HTERT RPE-1 (cell line): ENCODE measurements around the gene TRMT44.
"Not testable (repeated sequence)": the region's sequence is repeated elsewhere in the genome, so short reads cannot be mapped to it uniquely, and the experiment has no call there.

Experiments used
- in situ Hi-C: fragments of 300-500 bp; cut with MboI; formaldehyde crosslinking; loops from 4 replicates; pipeline ENCODE4 v1.14.3; 2020; ENCODE audit warnings: low sequenced_read_pairs

Gene TRMT44

DNA sequence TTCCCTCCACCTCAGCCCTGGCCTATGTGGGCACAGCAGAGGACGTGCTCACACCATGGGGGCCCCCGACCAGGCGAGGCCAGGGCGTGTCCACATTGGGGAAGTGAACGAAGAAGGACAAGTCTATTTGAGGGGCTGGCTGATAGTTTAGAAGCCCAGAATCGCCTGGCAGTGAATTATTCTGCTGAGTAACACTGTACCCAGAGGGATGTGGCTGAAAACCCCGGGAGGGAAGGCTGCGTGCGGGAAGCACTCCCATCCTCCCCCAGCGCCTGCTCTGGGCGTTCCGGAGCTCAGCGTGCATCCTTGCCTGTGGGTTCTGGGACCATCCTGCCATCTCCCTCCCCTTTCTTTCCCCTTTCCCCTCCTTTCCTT is 66.6 kb downstream of the TRMT44 start:
- in situ Hi-C loops: no loop called here

DNA sequence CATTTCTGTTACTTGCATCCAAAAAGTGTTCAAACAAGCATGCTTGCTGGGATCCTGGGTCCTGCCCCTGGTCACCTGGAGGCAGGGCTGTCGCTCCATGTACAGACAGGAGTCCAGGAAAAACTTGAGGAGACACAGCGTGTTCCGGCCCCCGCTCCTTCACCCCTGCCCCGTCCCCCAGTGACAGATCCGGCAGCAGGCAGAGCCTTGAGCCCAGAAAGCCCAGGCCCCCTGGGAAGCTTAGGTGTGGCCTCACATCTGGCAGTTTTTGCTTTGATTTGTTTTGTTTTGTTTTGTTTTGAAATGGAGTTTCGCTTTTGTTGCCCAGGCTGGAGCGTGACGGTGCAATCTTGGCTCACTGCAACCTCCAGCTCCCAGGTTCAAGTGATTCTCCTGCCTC is 67.0 kb downstream of the TRMT44 start:
- in situ Hi-C loops: no loop called here

DNA sequence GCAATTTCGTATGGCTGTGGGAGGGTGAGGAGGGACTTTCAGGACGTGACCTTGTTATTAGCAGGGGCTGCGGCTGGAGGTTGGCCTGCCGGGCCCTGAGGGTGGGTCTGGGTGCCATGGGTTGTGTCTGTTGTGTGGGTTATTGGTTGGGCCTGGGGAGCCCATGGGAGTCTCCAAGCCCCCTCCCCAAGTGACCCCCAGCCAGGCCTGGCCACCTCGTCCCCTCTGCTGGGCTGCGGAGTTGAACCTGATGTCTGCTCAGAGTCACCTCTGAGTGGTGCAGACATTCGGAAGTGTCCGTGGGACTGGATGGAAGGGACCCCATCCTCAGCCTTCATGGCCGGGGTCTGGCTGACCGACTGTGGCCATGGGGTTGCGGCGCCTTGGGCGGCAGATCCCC is 67.7 kb downstream of the TRMT44 start:
- in situ Hi-C loops: no loop called here

DNA sequence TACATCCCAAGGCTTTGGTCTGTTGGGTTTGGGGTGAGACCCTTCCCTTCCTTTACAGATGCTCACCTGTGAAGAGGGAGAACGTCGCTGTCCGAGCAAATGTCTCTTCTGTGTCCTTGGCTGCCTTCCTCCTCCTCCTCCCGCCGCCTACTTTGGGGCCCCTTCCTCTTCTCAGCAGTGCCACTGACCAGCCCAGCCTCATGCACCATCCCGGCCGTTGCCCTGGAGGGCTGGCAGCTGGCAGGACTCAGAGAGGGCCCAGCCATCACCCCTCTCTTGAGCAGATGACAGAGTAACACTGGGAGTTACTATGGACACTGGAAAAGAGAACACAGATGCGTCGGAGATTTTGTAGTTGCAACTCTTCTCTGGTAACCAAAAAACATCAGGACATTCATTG is 68.2 kb downstream of the TRMT44 start:
- in situ Hi-C loops: no loop called here

DNA sequence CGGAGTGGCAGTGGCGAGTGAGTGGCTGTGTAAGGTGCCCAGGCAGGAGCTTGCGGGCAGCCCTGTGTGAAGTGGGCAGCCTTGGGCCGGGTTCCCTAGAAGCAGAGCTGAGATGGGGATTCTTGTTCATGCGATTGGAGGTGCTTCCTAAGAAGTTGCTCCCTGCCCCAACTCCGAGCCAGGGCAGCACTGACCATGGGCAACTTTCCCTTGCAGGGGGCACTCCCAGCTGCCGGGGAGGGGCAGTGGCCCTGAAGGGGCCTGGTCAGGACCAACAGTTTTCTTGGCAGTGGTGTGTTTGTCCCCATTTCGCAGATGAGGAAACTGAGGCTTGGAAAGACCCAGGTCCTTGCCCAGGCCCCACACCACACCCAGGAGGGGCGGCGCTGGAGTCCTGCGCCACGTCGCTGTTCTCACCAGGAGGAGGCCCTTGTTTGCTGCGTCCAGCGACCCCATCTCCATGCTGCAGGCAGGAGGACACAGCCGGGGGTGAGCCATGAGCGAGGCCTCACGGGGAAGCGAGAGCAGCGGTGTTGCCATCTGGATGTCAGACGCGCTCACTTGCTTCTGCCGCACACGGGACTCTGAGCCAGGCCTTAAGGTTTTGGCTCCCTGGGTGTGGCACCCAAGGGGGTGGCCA is 68.9 kb downstream of the TRMT44 start:
- in situ Hi-C loops: no loop called here

DNA sequence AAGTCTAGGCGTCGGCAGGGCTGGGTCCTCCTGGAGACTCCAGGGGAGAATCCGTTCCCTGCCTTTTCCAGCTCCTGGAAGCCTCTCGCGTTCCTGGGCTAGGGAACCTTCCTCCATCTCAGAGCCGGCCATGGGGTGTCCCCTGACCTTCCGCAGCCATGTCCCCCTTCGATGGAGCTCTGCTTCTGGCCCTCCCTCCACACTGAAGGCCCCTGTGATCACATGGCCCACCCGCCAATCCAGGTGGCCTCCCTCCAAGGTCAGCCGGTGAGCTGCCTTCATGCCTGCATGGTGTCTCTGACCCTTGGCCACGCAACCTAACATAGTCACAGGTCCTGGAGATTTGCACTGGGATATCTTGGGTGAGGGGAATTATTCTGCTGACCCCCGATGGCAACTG is 69.6 kb downstream of the TRMT44 start:
- in situ Hi-C loops: no loop called here

DNA sequence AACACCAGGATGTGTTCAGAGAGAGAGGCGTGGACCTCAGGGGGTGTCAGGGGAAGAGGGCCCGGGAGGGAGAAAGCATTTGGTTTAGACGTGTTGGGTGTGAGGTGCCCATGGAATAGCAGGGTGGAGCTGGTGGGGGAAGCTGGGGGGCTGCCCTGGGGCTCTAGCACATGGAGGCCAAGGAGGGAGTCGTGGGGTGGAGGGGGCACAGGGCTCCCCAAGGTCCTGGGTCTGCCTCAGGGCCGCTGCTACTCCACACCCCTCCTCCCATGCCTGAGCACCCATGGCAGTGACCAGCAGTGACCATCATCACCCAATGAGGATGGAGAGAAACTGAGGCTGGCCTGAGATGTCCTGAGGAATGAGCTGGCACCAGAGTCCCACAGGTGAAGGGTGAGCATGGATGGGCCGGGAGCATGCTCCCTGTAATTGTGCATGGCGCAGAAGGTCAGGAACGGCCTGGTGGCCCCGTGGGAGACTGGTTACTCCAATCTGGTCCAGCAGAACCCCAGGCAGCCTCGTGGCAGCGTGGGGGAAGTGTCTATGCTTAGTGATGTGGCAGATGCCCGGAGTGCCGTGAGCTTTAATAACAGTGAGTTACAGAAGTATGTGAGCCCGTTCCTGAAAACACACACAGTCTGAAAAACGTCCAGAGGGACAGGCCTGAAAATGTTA is 70.2 kb downstream of the TRMT44 start:
- in situ Hi-C loops: no loop called here

DNA sequence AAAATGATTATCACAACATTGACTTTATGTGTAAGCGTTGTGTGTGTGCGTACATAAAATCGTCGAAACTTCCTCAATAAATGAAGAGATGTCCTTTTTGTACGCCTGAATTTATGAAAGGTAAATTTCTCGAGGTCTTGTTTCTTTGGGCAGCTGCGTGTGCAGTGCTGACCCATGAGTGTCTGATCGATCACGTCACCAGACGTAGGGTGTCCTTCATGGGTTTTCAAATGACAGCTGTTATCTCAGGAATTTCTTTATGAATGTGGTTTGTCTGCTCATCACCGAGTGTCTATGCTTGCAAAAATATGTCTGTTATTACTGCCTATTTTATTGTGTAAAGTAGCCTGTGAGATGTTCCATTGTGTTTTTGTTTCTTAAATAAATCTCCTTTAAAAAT is 71.9 kb downstream of the TRMT44 start:
- in situ Hi-C loops: no loop called here

DNA sequence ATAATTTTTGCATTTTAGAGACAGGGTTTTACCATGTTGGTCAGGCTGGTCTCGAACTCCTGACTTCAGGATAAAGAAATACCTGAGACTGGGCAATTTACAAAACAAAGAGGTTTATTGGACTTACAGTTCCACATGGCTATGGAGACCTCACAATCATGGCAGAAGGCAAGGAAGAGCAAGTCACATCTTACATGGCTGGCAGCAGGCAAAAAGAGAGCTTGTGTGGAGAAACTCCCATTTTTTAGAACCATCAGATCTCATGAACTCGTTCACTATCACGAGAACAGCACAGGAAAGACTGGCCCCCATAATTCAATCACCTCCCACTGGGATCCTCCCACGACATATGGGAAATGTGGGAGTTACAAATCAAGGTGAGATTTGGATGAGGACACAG is 72.5 kb downstream of the TRMT44 start:
- in situ Hi-C loops: not testable (repeated sequence)

DNA sequence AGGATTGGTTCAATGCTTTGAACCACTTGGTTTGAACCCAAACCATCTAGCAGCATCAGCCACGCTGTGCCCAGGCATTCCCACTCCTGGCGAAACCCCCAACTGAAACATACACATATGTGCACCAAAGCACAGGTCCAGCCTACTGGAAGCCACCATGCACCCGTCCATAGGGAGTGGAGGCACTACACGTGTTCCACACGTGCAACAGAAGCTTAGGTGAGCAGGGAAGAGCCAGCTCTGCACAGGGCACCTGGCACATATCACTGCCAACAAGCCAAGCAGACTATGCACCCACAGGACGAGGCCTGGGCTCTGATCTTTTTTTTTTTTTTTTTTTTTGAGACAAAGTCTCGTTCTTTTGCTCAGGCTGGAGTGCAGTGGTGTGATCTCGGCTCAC is 73.4 kb downstream of the TRMT44 start:
- in situ Hi-C loops: no loop called here

DNA sequence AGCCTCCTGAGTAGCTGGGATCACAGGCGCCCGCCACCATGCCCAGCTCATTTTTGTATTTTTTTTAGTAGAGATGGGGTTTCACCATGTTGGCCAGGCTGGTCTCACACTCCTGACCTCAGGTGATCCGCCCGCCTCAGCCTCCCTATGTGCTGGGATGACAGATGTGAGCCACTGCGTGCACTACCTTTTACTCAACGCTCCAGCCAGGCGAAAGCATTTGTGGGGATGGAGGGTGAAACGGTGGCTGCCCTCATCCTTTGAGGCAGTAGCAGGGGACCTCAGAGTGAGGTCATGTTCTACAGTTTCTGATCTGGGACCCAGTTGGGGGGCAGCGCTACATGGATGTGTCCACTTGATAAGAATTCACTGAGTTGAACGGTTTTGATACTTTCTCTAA is 73.8 kb downstream of the TRMT44 start:
- in situ Hi-C loops: no loop called here

DNA sequence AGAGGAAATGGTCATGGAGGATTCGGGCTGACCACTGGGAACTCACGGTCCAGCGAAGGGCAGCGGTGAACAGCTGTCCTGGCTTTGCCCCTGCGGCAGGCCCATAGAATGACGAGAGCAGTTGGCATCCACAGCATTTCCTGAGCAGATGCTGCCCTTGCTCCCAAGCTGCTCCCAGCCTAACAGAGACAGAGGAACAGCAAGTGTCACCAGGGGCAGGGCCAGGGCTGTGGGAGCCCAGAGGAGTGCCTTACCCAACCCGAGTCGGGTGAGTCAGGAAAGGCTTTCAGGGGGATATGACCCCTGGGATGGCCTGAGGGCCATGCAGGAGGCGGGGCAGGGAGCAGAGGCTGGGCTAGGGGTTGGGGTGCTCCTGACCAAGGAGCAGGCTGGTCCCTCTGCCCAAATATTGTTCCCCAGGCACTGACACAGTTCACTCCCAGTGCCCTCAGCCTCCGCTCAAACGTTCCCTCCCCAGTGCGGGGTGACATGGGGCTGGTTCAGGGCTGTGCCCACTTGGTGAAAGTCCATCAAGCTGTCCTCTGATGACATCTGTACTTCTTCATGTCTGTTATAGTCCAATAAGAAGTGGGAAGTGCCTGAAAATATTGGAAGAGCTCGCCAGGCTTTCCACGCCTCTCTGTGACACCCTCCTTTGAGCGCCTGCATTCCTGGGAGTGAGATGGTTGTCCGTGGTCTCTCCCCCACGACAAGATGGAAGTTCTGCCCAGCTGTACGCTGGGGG is 74.9 kb downstream of the TRMT44 start:
- in situ Hi-C loops: no loop called here

DNA sequence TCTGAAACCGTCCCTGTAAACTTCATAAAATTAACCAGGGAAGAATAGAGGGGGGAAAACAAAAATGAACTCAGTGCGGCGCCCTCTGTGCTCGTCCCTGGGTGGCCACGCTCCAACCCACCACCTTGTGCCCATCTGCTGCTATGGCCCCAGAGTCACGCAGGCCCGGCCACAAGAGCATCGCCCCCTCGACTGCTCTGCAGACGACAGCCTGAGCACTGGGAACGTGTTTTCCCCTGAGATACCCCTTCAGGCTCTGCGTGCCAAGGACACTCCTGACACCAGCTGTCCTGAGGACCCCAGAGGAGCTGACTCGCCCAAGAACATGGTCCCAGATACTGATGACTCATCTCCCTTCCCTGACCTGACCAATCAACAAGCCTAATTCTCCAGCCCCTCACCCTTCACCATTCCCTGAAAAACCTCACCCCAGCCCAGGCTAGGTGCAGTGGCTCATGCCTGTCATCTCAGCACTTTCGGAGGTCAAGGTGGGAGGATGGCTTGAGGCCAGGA is 75.5 kb downstream of the TRMT44 start:
- in situ Hi-C loops: no loop called here

DNA sequence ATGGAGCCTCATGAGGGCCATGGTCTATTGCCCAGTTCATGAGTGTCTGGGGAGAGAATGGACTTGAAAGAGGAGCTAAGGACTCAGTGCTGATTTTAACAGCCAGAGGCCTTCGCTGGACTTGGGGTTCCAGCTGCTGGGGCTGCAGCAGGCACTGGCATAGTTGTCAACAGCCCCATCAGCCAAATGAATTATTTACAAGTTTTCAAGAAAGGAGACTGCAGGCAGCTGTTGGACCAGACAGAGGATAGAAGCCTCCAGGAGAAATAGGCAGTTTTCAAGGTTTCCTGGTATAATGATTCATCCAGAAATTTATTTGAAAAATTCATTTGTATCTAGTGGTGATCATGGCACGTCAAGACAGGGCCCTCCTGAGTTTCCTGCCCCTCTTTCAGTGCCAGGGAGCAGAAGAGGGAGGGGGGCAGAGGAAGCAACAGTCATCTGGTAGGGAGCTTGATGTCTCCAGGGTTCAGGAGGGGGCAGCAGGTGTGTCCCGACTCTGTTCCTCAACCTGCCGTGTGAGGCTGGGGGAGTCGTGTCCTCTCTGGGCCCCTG is 76.5 kb downstream of the TRMT44 start:
- in situ Hi-C loops: no loop called here

DNA sequence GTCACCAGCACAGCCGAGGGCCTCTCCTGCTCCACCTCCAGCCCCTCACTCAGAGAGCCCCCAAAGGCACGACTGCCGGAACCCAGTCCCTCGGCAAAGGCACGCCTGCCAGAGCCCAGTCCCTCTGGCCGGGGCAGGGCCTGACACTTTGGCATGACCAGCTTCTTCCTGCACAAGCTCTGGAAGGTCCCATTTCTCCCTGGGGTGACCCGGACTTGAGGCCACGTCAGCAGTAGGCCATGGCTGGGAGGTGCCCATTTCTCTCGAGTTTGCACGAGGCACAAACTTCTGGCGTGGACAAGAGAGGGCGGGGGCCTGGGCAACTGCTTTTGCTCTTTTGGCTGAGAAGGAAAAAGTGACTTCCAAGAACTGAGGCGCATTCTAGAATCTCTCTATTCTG is 77.4 kb downstream of the TRMT44 start:
- in situ Hi-C loops: no loop called here

DNA sequence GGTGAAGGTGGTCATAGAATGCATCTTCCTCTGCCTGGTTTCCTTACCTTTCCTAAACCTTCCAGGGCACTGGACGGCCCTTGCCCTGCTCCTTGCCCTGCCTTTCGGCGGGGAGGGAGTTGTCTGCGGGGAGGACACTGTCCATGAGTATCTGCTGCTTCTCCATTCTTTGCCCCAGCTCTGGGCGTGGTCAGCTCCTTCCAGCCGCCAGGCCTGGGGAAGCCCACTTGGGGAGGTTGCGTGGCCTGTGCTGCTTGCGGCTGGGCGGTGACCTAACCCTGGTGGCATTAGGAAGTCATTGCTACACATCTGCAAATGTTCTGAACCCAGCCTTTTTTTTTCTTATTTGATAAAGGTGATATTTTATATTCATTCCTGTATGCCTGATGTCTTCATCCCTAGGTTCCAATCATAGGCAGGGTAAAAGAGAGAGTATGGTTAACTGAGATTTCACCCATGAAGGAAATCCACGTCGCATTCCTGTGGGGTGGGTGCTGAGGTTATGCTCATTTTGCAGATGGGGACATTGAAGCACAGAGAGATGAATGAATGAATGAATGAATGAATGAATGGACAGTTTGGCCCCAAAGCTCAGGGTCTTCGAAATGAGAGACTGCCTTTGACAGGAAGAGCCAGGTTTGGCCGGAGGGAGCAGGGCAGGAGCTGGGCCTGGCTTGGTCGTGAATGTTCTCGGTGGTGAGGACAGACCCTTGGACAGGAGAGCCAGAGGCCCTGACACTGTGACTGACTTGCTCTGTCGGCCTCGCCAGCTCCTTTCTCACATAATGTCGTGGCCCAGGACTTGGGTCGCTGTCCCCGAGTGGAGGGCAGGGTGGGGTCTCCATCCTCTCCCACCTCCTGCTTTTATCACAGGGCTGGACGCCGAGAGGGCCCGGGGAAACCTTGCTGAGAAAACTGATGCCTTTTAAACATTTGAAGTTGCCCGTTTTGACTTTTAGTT is 81.9 kb downstream of the TRMT44 start:
- in situ Hi-C loops: no loop called here

DNA sequence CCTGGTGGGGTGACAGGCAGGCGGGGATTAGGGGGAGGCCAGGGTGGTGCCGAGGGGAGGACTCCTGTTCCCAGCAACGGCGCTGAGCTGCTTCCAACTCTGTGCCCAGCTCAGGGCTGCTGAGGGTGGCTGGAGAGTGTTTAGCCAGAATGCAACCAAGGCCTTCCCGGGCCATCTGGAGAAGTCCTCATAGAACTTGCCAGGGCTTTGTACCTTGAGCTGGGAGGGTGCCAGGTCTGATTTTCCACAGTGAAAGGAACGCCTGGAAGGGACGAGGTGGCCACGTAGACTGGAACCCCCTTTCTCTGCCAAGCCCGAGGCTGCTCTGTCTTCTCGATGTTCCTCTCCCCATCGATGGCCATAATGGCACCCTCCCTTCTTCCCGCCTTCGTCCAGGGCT is 82.6 kb downstream of the TRMT44 start:
- in situ Hi-C loops: no loop called here

DNA sequence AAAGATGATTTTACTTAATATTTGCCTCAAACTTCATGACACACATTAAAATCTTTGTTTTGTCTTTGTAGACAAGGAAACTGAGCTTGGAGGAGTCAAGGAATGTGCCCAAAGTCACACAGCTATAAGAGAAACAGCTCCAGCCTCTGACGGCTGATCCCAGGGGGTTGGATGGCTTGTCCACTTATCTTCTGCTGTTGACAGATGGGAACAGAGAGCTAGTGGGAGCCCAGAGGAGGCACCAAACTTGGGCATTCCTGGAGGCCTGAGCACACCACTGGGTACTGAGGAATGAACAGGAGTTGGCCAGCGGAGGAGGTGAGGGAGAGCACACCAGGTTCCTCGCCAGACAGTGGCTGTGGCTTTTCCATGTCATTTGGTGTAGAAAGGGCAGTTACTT is 83.2 kb downstream of the TRMT44 start:
- in situ Hi-C loops: no loop called here

DNA sequence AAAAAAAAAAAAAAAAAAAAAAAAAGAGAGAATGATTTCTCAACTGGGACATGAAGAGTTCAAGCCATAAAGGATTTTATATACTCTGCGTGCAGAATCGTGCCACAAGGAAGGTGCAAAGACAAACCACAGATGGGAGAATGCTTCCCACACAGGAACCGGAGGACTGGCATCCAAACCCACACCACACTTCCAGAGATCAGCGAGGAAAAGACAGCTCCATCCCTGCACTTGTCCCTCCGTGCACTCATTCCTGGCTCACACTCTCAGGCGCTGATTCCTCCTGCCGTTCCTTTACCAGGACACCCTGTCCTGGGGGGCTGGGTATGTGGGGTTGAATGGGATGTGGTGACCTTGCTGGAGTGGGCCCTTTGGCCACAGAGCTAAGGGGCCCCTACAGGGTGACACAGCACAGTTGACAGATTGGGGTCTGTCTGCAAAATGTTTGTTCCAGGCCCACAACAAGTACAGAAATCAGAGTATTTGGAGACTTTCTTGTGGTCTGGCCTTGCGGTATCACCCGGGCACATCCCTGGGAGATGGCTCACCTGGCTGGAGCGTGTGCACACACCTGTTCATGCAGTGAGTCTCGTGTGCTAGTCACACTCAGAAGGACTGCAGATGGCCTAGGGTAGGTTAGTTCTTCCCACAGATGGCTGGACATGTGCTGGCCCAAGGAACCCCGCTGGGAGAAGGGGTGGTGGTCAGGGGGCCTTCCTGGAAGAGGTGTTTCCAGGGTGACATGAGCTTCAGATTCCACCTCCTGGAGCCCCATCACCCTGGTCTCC is 84.2 kb downstream of the TRMT44 start:
- in situ Hi-C loops: no loop called here
